ENCODE measurements around the gene PLAU.

PLAU gene

DNA sequence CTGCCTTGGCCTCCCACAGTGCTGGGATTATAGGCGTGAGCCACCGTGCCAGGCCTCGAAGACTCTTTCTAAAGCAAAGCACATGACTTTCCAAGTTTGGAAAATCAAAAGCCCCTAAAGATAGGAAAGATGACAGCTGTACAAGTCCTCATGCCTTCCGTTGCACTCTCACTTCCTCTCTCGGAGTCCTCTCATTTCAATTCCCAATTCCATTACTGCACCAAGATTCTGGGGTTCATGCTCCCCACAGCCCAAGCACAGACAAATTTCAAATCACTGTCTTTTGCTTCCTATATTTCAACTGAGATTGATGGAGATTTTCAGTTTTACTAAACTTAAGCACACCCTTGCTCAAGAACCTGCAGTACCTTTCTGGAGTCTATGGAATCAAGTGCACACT is 10.9 kb upstream of the PLAU start:
- no peak overlapping the region for H3K27ac ChIP-seq (ENCODE audit: low read depth, low read length)

GRCh38 chr10:73901261-73901660 is 9.7 kb upstream of the PLAU start:
- H3K4me1 ChIP-seq (ENCODE audit: control insufficient read depth, insufficient read depth, low read length) = peaks cover 5% of the 10 kb centered on the region; the same call in 1 of the 2 replicates

More for the DNA sequence above, 10.9 kb upstream of the PLAU start:
- Histone ChIP-seq H3K36me3 (ENCODE audit: control insufficient read depth, insufficient read depth, low read length) (no peaks in the 10 kb centered on the region), H3K9me3 (ENCODE audit: control insufficient read depth, insufficient read depth, low read length) (no peaks in the 10 kb centered on the region), H3K4me3 (ENCODE audit: low read depth, low read length) (no peak overlapping the region), H3K9ac (ENCODE audit: low read depth, low read length) (no peak overlapping the region), H3K27me3 (ENCODE audit: control insufficient read depth, insufficient read depth, low read length) (no peaks in the 10 kb centered on the region), H3K4me1 (ENCODE audit: control insufficient read depth, insufficient read depth, low read length) (no peaks in the 10 kb centered on the region)

GRCh38 chr10:73902351-73902750 is 8.6 kb upstream of the PLAU start:
- Histone ChIP-seq H3K27me3 (ENCODE audit: control insufficient read depth, insufficient read depth, low read length) (no peaks in the 10 kb centered on the region), H3K4me1 (ENCODE audit: control insufficient read depth, insufficient read depth, low read length) (peaks cover 15% of the 10 kb centered on the region), H3K27ac (ENCODE audit: low read depth, low read length) (no peak overlapping the region), H3K9me3 (ENCODE audit: control insufficient read depth, insufficient read depth, low read length) (no peaks in the 10 kb centered on the region), H3K9ac (ENCODE audit: low read depth, low read length) (no peak overlapping the region), H3K36me3 (ENCODE audit: control insufficient read depth, insufficient read depth, low read length) (no peaks in the 10 kb centered on the region), H3K4me3 (ENCODE audit: low read depth, low read length) (no peak overlapping the region)

More at GRCh38 chr10:73901261-73901660, 9.7 kb upstream of the PLAU start:
- Histone ChIP-seq H3K4me3 (ENCODE audit: low read depth, low read length) (no peak overlapping the region), H3K9ac (ENCODE audit: low read depth, low read length) (no peak overlapping the region), H3K27ac (ENCODE audit: low read depth, low read length) (no peak overlapping the region), H3K36me3 (ENCODE audit: control insufficient read depth, insufficient read depth, low read length) (no peaks in the 10 kb centered on the region), H3K27me3 (ENCODE audit: control insufficient read depth, insufficient read depth, low read length) (no peaks in the 10 kb centered on the region), H3K9me3 (ENCODE audit: control insufficient read depth, insufficient read depth, low read length) (no peaks in the 10 kb centered on the region)

GRCh38 chr10:73905256-73906020 is 5.5 kb upstream of the PLAU start:
- peak overlapping the region; percentile 68 for H3K27ac ChIP-seq (ENCODE audit: low read depth, low read length)
- H3K27me3 ChIP-seq (ENCODE audit: control insufficient read depth, insufficient read depth, low read length) = peaks cover 14% of the 10 kb centered on the region
- H3K9me3 ChIP-seq (ENCODE audit: control insufficient read depth, insufficient read depth, low read length) = no peaks in the 10 kb centered on the region
- peaks cover 29% of the 10 kb centered on the region for H3K4me1 ChIP-seq (ENCODE audit: control insufficient read depth, insufficient read depth, low read length)
- no peak overlapping the region for H3K4me3 ChIP-seq (ENCODE audit: low read depth, low read length)
- H3K9ac ChIP-seq (ENCODE audit: low read depth, low read length) = no peak overlapping the region
- H3K36me3 ChIP-seq (ENCODE audit: control insufficient read depth, insufficient read depth, low read length) = no peaks in the 10 kb centered on the region

- H3K27me3 ChIP-seq (ENCODE audit: control insufficient read depth, insufficient read depth, low read length) = peaks cover 22% of the 10 kb centered on the region
- no peaks in the 10 kb centered on the region for H3K9me3 ChIP-seq (ENCODE audit: control insufficient read depth, insufficient read depth, low read length)
- H3K4me3 ChIP-seq (ENCODE audit: low read depth, low read length) = no peak overlapping the region
- H3K9ac ChIP-seq (ENCODE audit: low read depth, low read length) = no peak overlapping the region; the same call in 1 of the 2 replicates
- H3K36me3 ChIP-seq (ENCODE audit: control insufficient read depth, insufficient read depth, low read length) = no peaks in the 10 kb centered on the region
- peaks cover 32% of the 10 kb centered on the region for H3K4me1 ChIP-seq (ENCODE audit: control insufficient read depth, insufficient read depth, low read length)
- peak overlapping the region; percentile 68 for H3K27ac ChIP-seq (ENCODE audit: low read depth, low read length)
These were observed 4.1 kb upstream of the PLAU start for GRCh38 chr10:73906524-73907447.

DNA sequence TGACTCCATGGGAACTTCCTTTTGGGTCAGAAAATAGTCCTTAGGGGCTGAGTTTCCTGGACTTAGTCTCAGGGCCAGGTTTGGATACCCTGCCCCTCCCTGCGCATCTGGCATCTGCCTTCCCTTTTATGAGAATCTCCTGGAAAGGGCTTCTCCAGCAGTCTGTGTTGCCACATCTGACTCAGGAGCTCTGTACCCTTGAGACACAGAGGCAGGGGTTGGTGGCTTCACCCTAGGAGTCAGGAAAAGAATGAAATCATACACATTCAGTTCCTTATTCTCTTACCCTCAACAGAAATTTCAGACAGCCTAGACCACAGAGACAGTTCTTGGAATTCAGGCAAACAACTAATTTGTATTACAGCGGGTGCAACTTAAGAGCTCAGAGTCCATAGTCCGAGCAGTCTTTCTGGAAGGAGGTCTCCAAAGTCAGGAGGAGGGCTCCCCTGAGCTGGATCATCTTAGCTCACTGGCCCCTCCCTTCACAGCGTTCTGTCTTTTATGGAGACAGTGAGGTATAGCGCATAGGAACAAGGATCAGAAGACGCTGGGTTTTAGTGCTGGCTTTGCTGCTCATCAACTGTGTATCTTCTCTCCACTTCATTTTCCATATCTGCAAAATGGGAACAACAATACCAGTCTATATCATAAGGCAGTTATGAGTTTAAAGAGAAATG is 3.0 kb upstream of the PLAU start:
- H3K9ac ChIP-seq (ENCODE audit: low read depth, low read length) = no peak overlapping the region

GRCh38 chr10:73908853-73909539 is 1.9 kb upstream of the PLAU start:
- peaks cover 33% of the 10 kb centered on the region for H3K27me3 ChIP-seq (ENCODE audit: control insufficient read depth, insufficient read depth, low read length)
- H3K4me1 ChIP-seq (ENCODE audit: control insufficient read depth, insufficient read depth, low read length) = peaks cover 37% of the 10 kb centered on the region
- no peaks in the 10 kb centered on the region for H3K36me3 ChIP-seq (ENCODE audit: control insufficient read depth, insufficient read depth, low read length)
- H3K27ac ChIP-seq (ENCODE audit: low read depth, low read length) = peak overlapping the region; percentile 67
- no peaks in the 10 kb centered on the region for H3K9me3 ChIP-seq (ENCODE audit: control insufficient read depth, insufficient read depth, low read length)
- H3K9ac ChIP-seq (ENCODE audit: low read depth, low read length) = no peak overlapping the region
- H3K4me3 ChIP-seq (ENCODE audit: low read depth, low read length) = no peak overlapping the region

More for the DNA sequence above, 3.0 kb upstream of the PLAU start:
- Histone ChIP-seq H3K4me1 (ENCODE audit: control insufficient read depth, insufficient read depth, low read length) (peaks cover 33% of the 10 kb centered on the region), H3K36me3 (ENCODE audit: control insufficient read depth, insufficient read depth, low read length) (no peaks in the 10 kb centered on the region), H3K27me3 (ENCODE audit: control insufficient read depth, insufficient read depth, low read length) (peaks cover 33% of the 10 kb centered on the region), H3K27ac (ENCODE audit: low read depth, low read length) (no peak overlapping the region), H3K9me3 (ENCODE audit: control insufficient read depth, insufficient read depth, low read length) (no peaks in the 10 kb centered on the region), H3K4me3 (ENCODE audit: low read depth, low read length) (no peak overlapping the region)

DNA sequence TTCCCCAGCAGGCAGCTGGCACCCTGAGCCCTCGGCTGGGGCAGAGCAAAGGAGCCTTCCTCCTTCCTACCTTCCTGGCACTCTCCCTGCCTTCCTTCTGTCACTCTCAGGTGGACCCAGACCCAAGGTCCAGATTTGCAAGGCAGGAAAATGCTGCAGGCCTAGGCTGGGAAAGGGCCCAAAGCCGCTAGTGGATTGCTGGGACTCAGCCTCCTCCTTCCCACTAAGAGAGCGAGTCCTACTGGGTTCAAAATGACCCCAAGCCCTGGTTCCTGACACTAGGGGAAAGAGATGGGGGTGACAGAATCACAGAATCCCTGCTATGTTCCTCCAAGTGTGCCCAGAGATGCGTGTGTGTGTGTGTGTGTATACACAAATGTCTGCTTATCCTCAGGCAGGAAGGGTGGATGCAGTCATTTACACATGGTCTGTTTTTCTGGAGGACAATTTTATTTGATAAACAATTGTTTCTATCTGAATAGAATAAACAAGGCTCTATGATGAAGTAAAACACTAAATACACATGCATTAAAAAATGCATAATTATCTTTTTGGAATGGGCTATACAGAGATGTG is 1.3 kb upstream of the PLAU start:
- no peak overlapping the region; the same call in 1 of the 2 replicates for H3K4me3 ChIP-seq (ENCODE audit: low read depth, low read length)
- H3K36me3 ChIP-seq (ENCODE audit: control insufficient read depth, insufficient read depth, low read length) = peaks cover under 1% of the 10 kb centered on the region; the same call in 1 of the 2 replicates
- no peaks in the 10 kb centered on the region for H3K9me3 ChIP-seq (ENCODE audit: control insufficient read depth, insufficient read depth, low read length)
- H3K27ac ChIP-seq (ENCODE audit: low read depth, low read length) = peak overlapping the region; percentile 67
- peaks cover 33% of the 10 kb centered on the region for H3K27me3 ChIP-seq (ENCODE audit: control insufficient read depth, insufficient read depth, low read length)
- peaks cover 42% of the 10 kb centered on the region for H3K4me1 ChIP-seq (ENCODE audit: control insufficient read depth, insufficient read depth, low read length)
- H3K9ac ChIP-seq (ENCODE audit: low read depth, low read length) = no peak overlapping the region

DNA sequence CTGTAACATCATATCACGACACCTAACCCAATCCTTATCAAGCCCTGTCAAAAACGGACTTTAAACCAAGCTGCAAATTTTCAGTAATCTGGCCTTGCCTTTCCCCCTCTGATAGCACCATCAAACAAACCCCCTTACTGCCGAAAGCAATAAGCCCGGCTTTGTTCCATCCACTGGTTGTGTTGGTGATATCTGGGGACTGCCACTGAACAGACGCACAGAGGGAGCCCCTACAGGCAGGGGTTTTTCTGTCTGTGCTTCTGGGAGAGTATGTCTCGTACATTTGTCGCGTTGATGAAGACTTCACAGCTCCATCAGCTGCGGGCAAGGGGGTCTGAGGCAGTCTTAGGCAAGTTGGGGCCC is 550 bp upstream of the PLAU start:
- Histone ChIP-seq H3K9ac (ENCODE audit: low read depth, low read length) (peak overlapping the region; percentile 33), H3K4me1 (ENCODE audit: control insufficient read depth, insufficient read depth, low read length) (peaks cover 42% of the 10 kb centered on the region), H3K4me3 (ENCODE audit: low read depth, low read length) (peak overlapping the region; percentile 75), H3K36me3 (ENCODE audit: control insufficient read depth, insufficient read depth, low read length) (peaks cover 8% of the 10 kb centered on the region), H3K27me3 (ENCODE audit: control insufficient read depth, insufficient read depth, low read length) (peaks cover 33% of the 10 kb centered on the region), H3K9me3 (ENCODE audit: control insufficient read depth, insufficient read depth, low read length) (no peaks in the 10 kb centered on the region), H3K27ac (ENCODE audit: low read depth, low read length) (peak overlapping the region; percentile 66)

- Histone ChIP-seq H3K27ac (ENCODE audit: low read depth, low read length) (no peak overlapping the region), H3K4me3 (ENCODE audit: low read depth, low read length) (peak overlapping the region; percentile 75), H3K4me1 (ENCODE audit: control insufficient read depth, insufficient read depth, low read length) (peaks cover 34% of the 10 kb centered on the region), H3K27me3 (ENCODE audit: control insufficient read depth, insufficient read depth, low read length) (peaks cover 33% of the 10 kb centered on the region), H3K9ac (ENCODE audit: low read depth, low read length) (peak overlapping the region; percentile 30; the same call in 1 of the 2 replicates), H3K9me3 (ENCODE audit: control insufficient read depth, insufficient read depth, low read length) (no peaks in the 10 kb centered on the region), H3K36me3 (ENCODE audit: control insufficient read depth, insufficient read depth, low read length) (peaks cover 17% of the 10 kb centered on the region)
These were observed 647 bp downstream of the PLAU start for GRCh38 chr10:73911553-73912004.
